ENCODE results near the gene PELI2.

PELI2 gene

GRCh38 chr14:56120091-56120691 is 2.0 kb downstream of the PELI2 start:
- DNase-seq = no peak

- DNase-seq = no peak
Measured at GRCh38 chr14:56121816-56122215, 3.6 kb downstream of the PELI2 start.

- DNase-seq = no peak
Measured at GRCh38 chr14:56122301-56122700, 4.1 kb downstream of the PELI2 start.

- DNase-seq = no peak
Measured at GRCh38 chr14:56124327-56124726, 6.1 kb downstream of the PELI2 start.

GRCh38 chr14:56125772-56126636 is 7.8 kb downstream of the PELI2 start:
- no peak for DNase-seq

GRCh38 chr14:56126637-56126913 is 8.4 kb downstream of the PELI2 start:
- DNase-seq = no peak

GRCh38 chr14:56127156-56127555 is 8.9 kb downstream of the PELI2 start:
- no peak for DNase-seq

GRCh38 chr14:56129092-56129491 is 10.9 kb downstream of the PELI2 start:
- DNase-seq = no peak

- DNase-seq = no peak
Measured at GRCh38 chr14:56129933-56130332, 11.7 kb downstream of the PELI2 start.

GRCh38 chr14:56131004-56131864 is 13.0 kb downstream of the PELI2 start:
- no peak for DNase-seq

GRCh38 chr14:56131865-56132833 is 13.9 kb downstream of the PELI2 start:
- DNase-seq = no peak

GRCh38 chr14:56133547-56133946 is 15.3 kb downstream of the PELI2 start:
- DNase-seq = no peak

- no peak for DNase-seq
Measured at GRCh38 chr14:56135001-56135400, 16.8 kb downstream of the PELI2 start.

- no peak for DNase-seq
Measured at GRCh38 chr14:56135668-56136067, 17.5 kb downstream of the PELI2 start.

GRCh38 chr14:56136571-56137452 is 18.6 kb downstream of the PELI2 start:
- no peak for DNase-seq

- no peak for DNase-seq
Measured at GRCh38 chr14:56137453-56137807, 19.2 kb downstream of the PELI2 start.

GRCh38 chr14:56137849-56138248 is 19.6 kb downstream of the PELI2 start:
- no peak for DNase-seq

GRCh38 chr14:56138928-56139327 is 20.7 kb downstream of the PELI2 start:
- DNase-seq = no peak

- DNase-seq = no peak
Measured at GRCh38 chr14:56142314-56142713, 24.1 kb downstream of the PELI2 start.

GRCh38 chr14:56143025-56143424 is 24.8 kb downstream of the PELI2 start:
- DNase-seq = no peak

- DNase-seq = no peak
Measured at GRCh38 chr14:56144176-56144575, 26.0 kb downstream of the PELI2 start.

Measured in activated CD4-positive, alpha-beta T cell treated with anti-CD3 and anti-CD28 coated beads for 48 hours (primary cell).